ENCODE data around the gene SND1. TPM values are rescaled to one million over a fixed set of nuclear protein-coding genes. Genes with fewer than 3 reads are reported as not detected.

Gene SND1
- total RNA-seq, 5 donors from 2014 or later (not counting 1 experiment from before 2014, with no cell fraction given): 137 to 187 (median 154) TPM

GRCh38 chr7:127781081-127781480 is 129.1 kb downstream of the SND1 start:
- ChIA-PET CTCF (no interaction called here), POLR2A (interaction anchor here in 1 of 2 donors (0.6 kb wide), 1 partner anchor 489 kb away, joined by 3 read pairs; no protein-coding TSS in a partner anchor)
- H3K27me3 ChIP-seq (replicated peaks in 1 of 2; ENCODE audit: control insufficient read depth in 2 of 2, extremely low read depth in 1 of 2, insufficient read depth in 2 of 2, low read length in 1 of 2): no peaks in the 10 kb centered on the region
- Mint-ChIP-seq H3K27me3 (no peaks in the 10 kb centered on the region), H3K9me3 (no peaks in the 10 kb centered on the region), H3K4me1 (peaks cover 24 to 56% (median 45%) of the 10 kb centered on the region in 3 donors), H3K27ac (no peak overlapping the region), H3K4me3 (no peak overlapping the region), H3K36me3 (peaks cover 17% of the 10 kb centered on the region)
- no peaks in the 10 kb centered on the region for H3K4me1 ChIP-seq (ENCODE audit: control insufficient read depth in 1 of 2, extremely low read depth in 1 of 2, insufficient read depth in 2 of 2, low read length in 2 of 2)
- H3K4me3 ChIP-seq (ENCODE audit: control insufficient read depth in 1 of 2, extremely low read depth in 1 of 2, low read length in 1 of 2): no peak overlapping the region
- DNase-seq (no peak), ATAC-seq (replicated peaks in 1 of 4) (no peak)
- no CpG with 5 or more reads among the region's 4 CpGs for WGBS (ENCODE audit: insufficient coverage)
- H3K9me3 ChIP-seq: no peaks in the 10 kb centered on the region
- no peaks in the 10 kb centered on the region for H3K36me3 ChIP-seq (ENCODE audit: control insufficient read depth in 2 of 2, extremely low read depth in 1 of 2, insufficient read depth in 1 of 2, low read length in 1 of 2)
- H3K27ac ChIP-seq (ENCODE audit: low read length): no peak overlapping the region

- H3K27me3 Mint-ChIP-seq: no peaks in the 10 kb centered on the region
- DNase-seq (no peak), ATAC-seq (replicated peaks in 1 of 4) (no peak)
- no peaks in the 10 kb centered on the region for H3K27me3 ChIP-seq (replicated peaks in 1 of 2; ENCODE audit: control insufficient read depth in 2 of 2, extremely low read depth in 1 of 2, insufficient read depth in 2 of 2, low read length in 1 of 2)
- H3K4me1 ChIP-seq (ENCODE audit: control insufficient read depth in 1 of 2, extremely low read depth in 1 of 2, insufficient read depth in 2 of 2, low read length in 2 of 2): no peaks in the 10 kb centered on the region
- H3K36me3 Mint-ChIP-seq: peaks cover 20% of the 10 kb centered on the region
- H3K4me3 Mint-ChIP-seq: no peak overlapping the region
- H3K36me3 ChIP-seq (ENCODE audit: control insufficient read depth in 2 of 2, extremely low read depth in 1 of 2, insufficient read depth in 1 of 2, low read length in 1 of 2): no peaks in the 10 kb centered on the region
- no peak overlapping the region for H3K4me3 ChIP-seq (ENCODE audit: control insufficient read depth in 1 of 2, extremely low read depth in 1 of 2, low read length in 1 of 2)
- POLR2A ChIA-PET: no interaction called here
- CTCF ChIA-PET: no interaction called here
- H3K9me3 Mint-ChIP-seq: no peaks in the 10 kb centered on the region
- H3K27ac ChIP-seq (ENCODE audit: low read length): no peak overlapping the region
- H3K9me3 ChIP-seq: no peaks in the 10 kb centered on the region
- H3K27ac Mint-ChIP-seq: no peak overlapping the region
- peaks cover 32 to 62% (median 51%) of the 10 kb centered on the region in 3 donors for H3K4me1 Mint-ChIP-seq
Observed at GRCh38 chr7:127782075-127782474, 130.1 kb downstream of the SND1 start.

DNA sequence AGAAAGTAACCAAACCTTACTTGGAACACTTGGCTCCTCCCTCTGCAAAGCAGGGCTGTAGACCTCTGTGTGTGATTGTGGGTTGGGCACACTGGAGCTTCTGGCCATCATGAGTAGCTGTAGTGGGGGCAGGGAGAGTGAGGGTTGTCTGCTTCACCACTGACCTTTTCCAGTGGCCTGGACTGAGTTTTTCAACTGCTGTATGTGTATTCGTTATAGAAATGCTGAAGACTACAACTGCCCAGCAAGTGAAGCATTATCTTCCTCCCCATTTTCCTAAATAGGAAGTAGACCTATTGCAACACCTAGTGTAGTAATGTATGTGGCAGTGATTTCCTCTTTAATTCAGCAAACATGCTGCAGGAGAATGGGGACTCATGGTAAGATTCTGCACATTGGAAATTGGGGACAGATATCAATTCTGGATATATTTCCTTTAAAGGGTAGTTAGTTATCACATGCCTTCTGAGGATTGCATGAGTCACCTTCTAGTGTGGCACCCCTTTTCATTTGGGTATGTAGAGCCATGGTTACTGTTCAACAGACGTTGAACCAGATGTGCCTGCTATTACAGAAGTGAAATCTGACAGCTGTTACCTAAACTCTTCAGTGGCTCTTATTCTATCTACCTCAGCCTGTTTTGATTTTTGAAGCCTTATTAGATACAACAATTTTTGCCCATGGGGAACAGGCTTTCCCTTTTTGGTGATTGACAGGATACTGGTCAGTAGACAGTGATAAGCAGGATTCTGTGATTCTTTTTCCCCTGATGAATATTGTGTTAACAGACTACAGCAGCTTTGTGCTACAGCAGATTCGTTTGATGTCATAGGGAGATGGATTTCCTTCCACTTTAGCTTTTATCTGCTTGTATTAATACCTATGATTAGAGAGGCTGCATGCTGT is 130.9 kb downstream of the SND1 start:
- ChIA-PET POLR2A (interaction anchor here in 1 of 2 donors (0.6 kb wide), 1 partner anchor 74 kb away, joined by 6 read pairs; no protein-coding TSS in a partner anchor), CTCF (no interaction called here)
- no peaks in the 10 kb centered on the region for H3K27me3 Mint-ChIP-seq
- H3K9me3 Mint-ChIP-seq: no peaks in the 10 kb centered on the region
- Histone ChIP-seq H3K4me3 (ENCODE audit: control insufficient read depth in 1 of 2, extremely low read depth in 1 of 2, low read length in 1 of 2) (no peak overlapping the region), H3K27ac (ENCODE audit: low read length) (no peak overlapping the region), H3K36me3 (ENCODE audit: control insufficient read depth in 2 of 2, extremely low read depth in 1 of 2, insufficient read depth in 1 of 2, low read length in 1 of 2) (no peaks in the 10 kb centered on the region), H3K9me3 (no peaks in the 10 kb centered on the region), H3K27me3 (replicated peaks in 1 of 2; ENCODE audit: control insufficient read depth in 2 of 2, extremely low read depth in 1 of 2, insufficient read depth in 2 of 2, low read length in 1 of 2) (no peaks in the 10 kb centered on the region), H3K4me1 (ENCODE audit: control insufficient read depth in 1 of 2, extremely low read depth in 1 of 2, insufficient read depth in 2 of 2, low read length in 2 of 2) (no peaks in the 10 kb centered on the region)
- ATAC-seq (replicated peaks in 1 of 4): no peak
- peaks cover 40 to 62% (median 54%) of the 10 kb centered on the region in 3 donors for H3K4me1 Mint-ChIP-seq
- WGBS (ENCODE audit: insufficient coverage): no CpG with 5 or more reads among the region's 3 CpGs
- no peak overlapping the region for H3K27ac Mint-ChIP-seq
- DNase-seq: no peak
- peaks cover 17% of the 10 kb centered on the region for H3K36me3 Mint-ChIP-seq
- no peak overlapping the region for H3K4me3 Mint-ChIP-seq

DNA sequence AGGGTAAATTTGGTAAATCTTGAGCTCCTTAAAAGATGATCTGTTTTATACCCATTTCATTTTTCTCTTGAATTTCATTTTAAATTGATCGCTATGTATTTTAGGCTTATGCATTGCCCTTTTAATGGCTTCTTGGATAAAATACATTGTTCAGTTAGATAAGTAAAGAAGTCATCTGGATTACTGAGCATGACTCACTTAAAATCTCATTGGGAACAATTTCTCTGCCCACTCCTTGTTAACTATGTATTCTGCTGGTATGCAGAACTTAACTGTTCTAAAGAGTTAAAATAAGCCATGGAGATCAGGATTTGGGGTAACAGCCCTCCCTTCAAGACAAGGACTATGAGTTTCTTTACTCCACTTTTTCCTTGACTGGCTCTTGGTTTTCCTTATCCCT is 134.2 kb downstream of the SND1 start:
- H3K27ac ChIP-seq (ENCODE audit: low read length): no peak overlapping the region
- Mint-ChIP-seq H3K27me3 (no peaks in the 10 kb centered on the region), H3K36me3 (peaks cover 31% of the 10 kb centered on the region), H3K9me3 (no peaks in the 10 kb centered on the region), H3K4me1 (peaks cover 52 to 62% (median 54%) of the 10 kb centered on the region in 3 donors), H3K4me3 (no peak overlapping the region), H3K27ac (no peak overlapping the region)
- no peak for ATAC-seq (replicated peaks in 1 of 4)
- CTCF ChIA-PET: interaction anchor here in 1 of 2 donors (0.6 kb wide), 2 partner anchors 355 to 545 kb away, joined by 3 read pairs; no protein-coding TSS in a partner anchor
- no peak overlapping the region for H3K4me3 ChIP-seq (ENCODE audit: control insufficient read depth in 1 of 2, extremely low read depth in 1 of 2, low read length in 1 of 2)
- no peaks in the 10 kb centered on the region for H3K9me3 ChIP-seq
- POLR2A ChIA-PET: no interaction called here
- DNase-seq: no peak
- no peaks in the 10 kb centered on the region for H3K4me1 ChIP-seq (ENCODE audit: control insufficient read depth in 1 of 2, extremely low read depth in 1 of 2, insufficient read depth in 2 of 2, low read length in 2 of 2)
- WGBS (ENCODE audit: insufficient coverage): no CpG with 5 or more reads among the region's 1 CpG
- no peaks in the 10 kb centered on the region for H3K27me3 ChIP-seq (replicated peaks in 1 of 2; ENCODE audit: control insufficient read depth in 2 of 2, extremely low read depth in 1 of 2, insufficient read depth in 2 of 2, low read length in 1 of 2)
- H3K36me3 ChIP-seq (ENCODE audit: control insufficient read depth in 2 of 2, extremely low read depth in 1 of 2, insufficient read depth in 1 of 2, low read length in 1 of 2): no peaks in the 10 kb centered on the region

DNA sequence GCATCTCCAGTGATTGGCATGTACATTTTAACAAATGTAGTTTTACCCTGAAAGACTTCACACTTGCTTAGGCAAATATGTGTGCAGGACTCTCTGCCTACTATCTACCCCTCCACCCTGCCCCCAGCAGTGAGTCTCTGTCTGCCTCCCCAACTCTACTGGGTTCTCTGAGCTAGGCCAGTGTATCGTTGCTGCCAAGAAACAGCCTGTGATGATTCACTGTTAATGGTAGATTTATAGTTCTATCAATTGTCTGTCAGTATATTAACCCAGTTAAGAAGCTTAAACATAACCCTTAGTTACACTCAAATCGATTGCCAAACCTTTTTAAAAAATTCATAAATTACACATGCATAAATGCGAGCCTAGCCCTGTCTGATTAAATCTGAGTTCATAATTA is 137.0 kb downstream of the SND1 start:
- Mint-ChIP-seq H3K4me3 (no peak overlapping the region), H3K27ac (no peak overlapping the region), H3K36me3 (peaks cover 32% of the 10 kb centered on the region)

GRCh38 chr7:127791446-127792189 is 139.6 kb downstream of the SND1 start:
- H3K4me3 ChIP-seq (ENCODE audit: control insufficient read depth in 1 of 2, extremely low read depth in 1 of 2, low read length in 1 of 2): no peak overlapping the region
- no peak overlapping the region for H3K27ac Mint-ChIP-seq
- no peaks in the 10 kb centered on the region for H3K9me3 ChIP-seq
- no peak for ATAC-seq (replicated peaks in 1 of 4)
- H3K9me3 Mint-ChIP-seq: no peaks in the 10 kb centered on the region
- ChIA-PET POLR2A (interaction anchor here in 1 of 2 donors (0.6 kb wide), 1 partner anchor 349 kb away, joined by 6 read pairs; no protein-coding TSS in a partner anchor), CTCF (interaction anchor here in 1 of 2 donors (0.6 to 1.6 kb wide), 3 partner anchors 13 to 119 kb away, joined by 3 to 5 read pairs (median 5); no protein-coding TSS in a partner anchor)
- H3K27me3 ChIP-seq (replicated peaks in 1 of 2; ENCODE audit: control insufficient read depth in 2 of 2, extremely low read depth in 1 of 2, insufficient read depth in 2 of 2, low read length in 1 of 2): no peaks in the 10 kb centered on the region
- WGBS (ENCODE audit: insufficient coverage): 100% methylated on average over 1 of the region's 6 CpGs
- H3K27me3 Mint-ChIP-seq: no peaks in the 10 kb centered on the region
- H3K4me1 ChIP-seq (ENCODE audit: control insufficient read depth in 1 of 2, extremely low read depth in 1 of 2, insufficient read depth in 2 of 2, low read length in 2 of 2): peaks cover 0 to 4% of the 10 kb centered on the region in 2 experiments
- no peak for DNase-seq
- no peak overlapping the region for H3K27ac ChIP-seq (ENCODE audit: low read length)
- peaks cover 23% of the 10 kb centered on the region for H3K36me3 Mint-ChIP-seq
- no peaks in the 10 kb centered on the region for H3K36me3 ChIP-seq (ENCODE audit: control insufficient read depth in 2 of 2, extremely low read depth in 1 of 2, insufficient read depth in 1 of 2, low read length in 1 of 2)
- H3K4me1 Mint-ChIP-seq: peaks cover 49 to 64% (median 59%) of the 10 kb centered on the region in 3 donors
- H3K4me3 Mint-ChIP-seq: no peak overlapping the region

More for the DNA sequence above, 137.0 kb downstream of the SND1 start:
- H3K4me1 Mint-ChIP-seq: peaks cover 54 to 68% (median 64%) of the 10 kb centered on the region in 3 donors
- H3K27ac ChIP-seq (ENCODE audit: low read length): no peak overlapping the region
- no CpG with 5 or more reads among the region's 3 CpGs for WGBS (ENCODE audit: insufficient coverage)
- ChIA-PET CTCF (no interaction called here), POLR2A (no interaction called here)
- DNase-seq (no peak), ATAC-seq (replicated peaks in 1 of 4) (no peak)
- H3K9me3 ChIP-seq: no peaks in the 10 kb centered on the region
- no peaks in the 10 kb centered on the region for H3K27me3 Mint-ChIP-seq
- no peaks in the 10 kb centered on the region for H3K36me3 ChIP-seq (ENCODE audit: control insufficient read depth in 2 of 2, extremely low read depth in 1 of 2, insufficient read depth in 1 of 2, low read length in 1 of 2)
- no peaks in the 10 kb centered on the region for H3K9me3 Mint-ChIP-seq
- H3K4me3 ChIP-seq (ENCODE audit: control insufficient read depth in 1 of 2, extremely low read depth in 1 of 2, low read length in 1 of 2): no peak overlapping the region
- H3K27me3 ChIP-seq (replicated peaks in 1 of 2; ENCODE audit: control insufficient read depth in 2 of 2, extremely low read depth in 1 of 2, insufficient read depth in 2 of 2, low read length in 1 of 2): no peaks in the 10 kb centered on the region
- peaks cover 0 to 4% of the 10 kb centered on the region in 2 experiments for H3K4me1 ChIP-seq (ENCODE audit: control insufficient read depth in 1 of 2, extremely low read depth in 1 of 2, insufficient read depth in 2 of 2, low read length in 2 of 2)

All from T-cell (primary cell).